DMS 273 treated with DMSO at 0.1 percent for 48 hours (cell line): ENCODE results near the gene CDH23.

ENCODE experiments used
- DNase-seq: peaks from one replicate; lab custom pipeline; 2025; lab: John Stamatoyannopoulos, UW

CDH23 gene

DNA sequence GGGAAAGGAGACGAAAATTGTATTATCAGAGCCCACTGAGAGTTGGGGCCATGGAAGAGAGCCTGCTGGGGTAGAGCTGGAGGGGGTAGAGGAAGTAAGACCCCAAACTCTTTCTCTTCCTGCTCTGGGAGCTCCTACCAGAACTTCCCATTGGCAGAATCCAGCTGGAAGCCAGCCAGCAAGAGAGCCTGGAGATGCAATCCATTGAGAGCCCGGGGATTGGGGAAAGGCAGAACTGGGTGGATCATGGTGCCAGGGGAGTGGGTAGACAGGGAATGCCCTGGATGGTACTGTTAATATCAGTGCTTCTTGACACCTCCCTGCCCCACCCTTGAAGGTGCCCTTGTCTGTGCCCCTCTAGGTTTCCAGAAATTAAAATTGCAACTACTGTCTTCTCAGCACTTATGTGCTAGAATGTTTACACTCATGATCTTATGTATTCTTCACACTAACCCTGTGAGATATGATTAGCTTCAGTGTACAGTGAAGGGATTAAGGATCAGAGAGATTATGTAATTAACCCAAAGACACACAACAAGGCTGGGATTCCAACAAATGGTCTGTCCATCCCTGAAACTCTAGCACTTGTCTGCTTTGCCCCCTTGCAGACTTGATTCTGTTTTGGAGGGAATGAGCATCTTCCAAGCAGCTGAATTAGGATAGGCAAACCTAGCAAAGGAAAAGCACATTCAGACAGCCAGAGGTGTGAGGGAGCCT lies 168.7 kb downstream of the CDH23 start:
- no peak for DNase-seq

DNA sequence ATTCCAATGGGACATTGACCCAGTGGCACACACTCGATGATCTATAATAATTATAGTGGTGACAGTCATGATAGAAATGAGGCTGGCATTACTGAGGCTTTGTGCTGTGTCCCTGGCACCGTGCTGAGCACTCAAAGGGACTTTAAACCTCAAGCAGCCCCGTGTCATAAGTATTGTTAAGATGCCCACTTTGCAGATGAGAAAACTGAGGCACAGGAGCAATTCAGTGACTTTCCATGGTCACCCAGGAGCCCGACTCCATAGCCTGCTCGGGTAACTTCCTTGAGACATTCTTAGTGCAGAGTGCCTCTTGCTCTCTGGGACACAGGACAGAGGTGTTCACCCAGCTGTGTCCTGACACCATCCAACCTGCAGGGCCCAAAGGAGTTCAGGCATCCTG lies 170.3 kb downstream of the CDH23 start:
- no peak for DNase-seq

DNA sequence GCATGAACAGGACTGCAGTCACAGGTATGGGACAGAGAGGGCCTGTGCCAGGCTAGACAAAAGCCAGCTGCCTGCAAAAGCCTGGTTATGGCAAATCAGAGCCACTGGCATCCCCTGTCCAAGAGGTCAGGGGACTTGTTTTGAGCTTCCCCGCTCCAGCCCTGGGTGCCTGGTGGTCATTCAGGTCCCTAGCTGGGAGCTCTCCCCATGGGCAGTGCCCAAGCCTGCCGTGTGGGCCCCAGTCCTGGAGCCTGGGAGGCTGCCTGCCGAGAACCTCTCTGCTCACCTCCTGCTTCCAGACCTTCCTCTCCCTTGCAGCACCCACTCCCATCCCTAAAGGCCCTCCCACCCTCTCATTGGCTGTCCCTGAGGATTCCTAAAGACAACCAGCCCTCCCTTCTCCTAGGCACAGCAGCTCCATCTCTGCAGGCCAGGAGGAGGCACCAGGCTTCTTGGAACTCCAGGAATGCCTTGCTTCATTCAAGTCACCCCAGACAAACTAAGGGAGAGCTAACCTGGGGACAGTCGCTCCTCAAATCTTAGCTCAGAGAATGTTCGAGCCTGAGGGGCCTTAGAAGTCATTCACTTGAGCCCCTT lies 172.3 kb downstream of the CDH23 start:
- DNase-seq, result no peak

DNA sequence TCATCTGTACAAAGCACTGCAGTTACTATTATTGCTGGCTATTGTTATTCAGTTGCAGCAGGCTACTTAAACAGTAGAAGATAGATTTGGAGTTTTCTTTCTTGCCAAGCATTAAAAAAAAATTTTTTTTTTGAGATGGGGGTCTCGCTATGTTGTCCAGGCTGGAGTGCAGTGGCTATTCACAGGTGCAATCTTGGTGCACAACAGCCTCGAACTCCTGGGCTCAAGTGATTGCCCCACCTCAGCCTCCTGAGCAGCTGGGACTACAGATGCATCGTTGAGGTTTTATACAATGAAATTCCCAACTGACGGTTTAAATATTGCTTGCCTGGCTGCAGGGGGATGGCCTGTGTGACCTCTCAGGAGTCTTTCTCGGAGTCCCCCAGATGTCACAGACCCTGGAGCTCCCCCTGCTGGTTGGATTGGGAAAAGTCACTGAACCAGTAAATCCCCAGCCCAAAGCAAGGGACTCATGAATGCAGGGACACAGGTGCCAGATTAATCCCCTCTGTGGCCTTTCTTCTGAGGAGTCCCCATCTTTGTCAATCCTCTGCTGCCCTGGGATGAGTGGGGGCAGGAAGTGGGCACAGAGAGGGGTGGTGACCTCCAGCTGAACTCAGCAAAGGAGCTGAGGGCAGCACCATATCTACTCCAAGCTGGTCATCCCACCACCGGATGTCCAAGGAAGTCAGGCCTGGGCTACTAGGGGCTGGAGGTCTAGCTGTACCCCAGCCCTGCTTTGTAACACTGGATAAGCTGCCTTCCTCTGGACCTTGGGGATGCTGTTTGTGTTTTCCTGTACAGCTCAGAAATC lies 173.3 kb downstream of the CDH23 start:
- DNase-seq, result no peak

DNA sequence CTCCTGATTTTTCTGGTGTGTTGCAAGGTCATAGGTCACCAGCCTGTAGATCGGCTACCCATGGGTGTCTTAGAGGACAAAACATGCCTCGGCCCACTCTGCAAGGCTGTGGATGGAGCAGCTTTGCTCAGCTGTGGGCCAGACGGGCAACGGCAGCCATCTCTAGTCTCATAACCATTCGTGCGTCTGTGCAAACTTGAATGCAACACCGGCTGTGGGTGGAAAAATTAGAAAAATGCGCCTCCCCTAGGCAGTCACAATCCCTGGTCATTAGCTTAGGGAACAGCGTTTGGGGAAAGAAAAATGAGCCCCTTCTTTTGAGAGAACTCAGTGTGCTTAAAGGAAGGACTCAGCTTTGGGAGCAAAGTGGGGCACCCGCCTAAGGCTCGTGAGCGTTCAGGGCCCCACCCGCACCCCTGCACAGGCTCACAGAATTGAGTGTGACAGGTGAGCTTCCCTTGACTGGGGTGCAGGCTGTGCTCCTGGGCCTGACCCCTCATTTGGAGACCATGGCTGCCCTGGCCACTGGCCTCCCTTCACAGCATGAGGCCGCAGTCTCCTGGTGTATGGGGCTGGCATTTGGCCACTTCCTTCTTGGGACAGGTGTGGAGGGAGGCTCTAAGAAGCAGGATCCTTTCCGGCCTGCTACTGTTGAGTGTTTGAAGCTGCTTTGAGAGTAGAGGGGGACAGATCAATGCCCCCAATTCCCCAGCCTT lies 174.9 kb downstream of the CDH23 start:
- no peak for DNase-seq

DNA sequence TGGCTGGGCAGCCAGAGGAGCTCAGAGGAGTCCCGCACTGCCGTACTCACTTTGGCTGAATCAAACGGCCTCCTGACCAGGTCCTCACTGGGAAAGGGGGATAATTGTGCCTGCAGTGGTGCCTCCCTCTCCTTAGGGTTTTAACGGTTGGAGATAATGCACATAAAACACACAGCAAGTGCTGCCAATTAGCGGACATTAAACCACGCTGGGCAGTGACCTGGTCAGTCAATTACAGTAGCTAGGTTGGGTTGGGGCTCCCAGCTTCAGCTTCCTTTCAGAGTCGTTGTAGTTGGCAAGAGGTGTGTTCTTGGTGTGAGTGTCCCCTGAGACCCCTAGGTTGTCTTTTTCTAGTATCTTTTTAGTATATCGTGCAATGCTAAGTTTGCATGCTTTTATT lies 176.2 kb downstream of the CDH23 start:
- DNase-seq, result no peak

DNA sequence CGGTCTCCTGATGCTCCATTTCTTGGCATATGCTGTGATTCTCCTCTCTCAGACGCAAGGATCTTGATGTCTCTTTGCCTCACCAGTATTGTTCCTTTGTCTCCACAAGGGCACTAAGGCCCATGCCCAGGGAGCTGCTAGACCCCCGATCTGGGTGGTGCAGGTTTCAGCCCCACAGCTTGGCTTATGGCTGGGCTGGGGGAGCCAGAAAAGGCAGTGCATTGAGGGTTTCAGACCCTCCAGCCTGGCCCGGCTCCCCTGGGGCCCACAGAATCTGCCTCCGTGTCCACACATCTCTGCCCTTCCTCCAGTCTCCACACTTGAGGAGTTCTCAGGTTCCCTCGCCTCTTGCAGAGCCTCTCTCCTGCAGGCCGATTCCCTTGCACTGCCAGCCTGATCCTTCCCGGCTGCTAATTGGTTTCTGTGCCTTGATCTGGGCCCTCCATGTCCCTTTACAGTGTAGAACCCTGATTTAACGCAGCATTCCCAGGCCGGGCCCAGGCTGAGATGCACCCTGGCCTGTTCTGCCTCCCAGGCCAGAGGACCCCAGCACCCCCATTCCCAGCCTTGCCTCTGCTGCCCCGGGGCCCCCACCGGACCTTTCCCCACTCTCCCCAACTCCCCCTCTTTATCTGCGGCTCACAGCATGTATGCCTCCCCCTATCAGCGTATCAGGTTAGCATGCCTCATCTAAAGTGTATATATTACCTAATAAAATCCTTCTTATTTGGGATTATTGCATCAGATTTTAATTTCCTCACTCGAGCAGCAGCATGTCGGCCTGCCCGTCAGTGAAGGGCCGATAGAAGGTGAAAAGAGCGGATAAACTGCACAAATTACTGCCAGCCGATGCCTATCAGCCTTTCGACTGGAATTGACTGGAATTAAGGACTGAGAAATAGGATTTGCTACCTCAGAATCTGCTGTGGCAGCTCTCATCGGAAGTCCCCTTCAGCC lies 177.1 kb downstream of the CDH23 start:
- DNase-seq, result no peak

DNA sequence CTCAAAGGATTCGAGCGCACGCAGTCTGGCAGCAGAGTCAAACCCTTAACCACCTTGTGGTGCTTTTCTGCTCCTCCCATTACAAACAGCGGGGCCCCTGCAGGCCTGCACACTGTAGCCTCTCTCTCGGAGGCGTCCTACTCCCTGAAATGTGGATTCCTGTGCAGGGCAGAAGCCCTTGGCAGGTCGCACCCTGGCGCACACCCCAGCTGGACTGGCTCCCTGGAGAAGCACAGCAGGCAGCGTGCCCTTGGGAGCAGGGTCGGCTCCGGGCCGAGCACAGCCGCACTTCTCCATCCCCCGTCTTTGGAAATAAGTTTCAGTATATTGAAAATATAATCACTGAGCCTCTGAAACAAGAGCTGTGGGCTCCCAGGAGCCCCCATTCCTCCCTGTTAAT lies 178.7 kb downstream of the CDH23 start:
- DNase-seq, result no peak

DNA sequence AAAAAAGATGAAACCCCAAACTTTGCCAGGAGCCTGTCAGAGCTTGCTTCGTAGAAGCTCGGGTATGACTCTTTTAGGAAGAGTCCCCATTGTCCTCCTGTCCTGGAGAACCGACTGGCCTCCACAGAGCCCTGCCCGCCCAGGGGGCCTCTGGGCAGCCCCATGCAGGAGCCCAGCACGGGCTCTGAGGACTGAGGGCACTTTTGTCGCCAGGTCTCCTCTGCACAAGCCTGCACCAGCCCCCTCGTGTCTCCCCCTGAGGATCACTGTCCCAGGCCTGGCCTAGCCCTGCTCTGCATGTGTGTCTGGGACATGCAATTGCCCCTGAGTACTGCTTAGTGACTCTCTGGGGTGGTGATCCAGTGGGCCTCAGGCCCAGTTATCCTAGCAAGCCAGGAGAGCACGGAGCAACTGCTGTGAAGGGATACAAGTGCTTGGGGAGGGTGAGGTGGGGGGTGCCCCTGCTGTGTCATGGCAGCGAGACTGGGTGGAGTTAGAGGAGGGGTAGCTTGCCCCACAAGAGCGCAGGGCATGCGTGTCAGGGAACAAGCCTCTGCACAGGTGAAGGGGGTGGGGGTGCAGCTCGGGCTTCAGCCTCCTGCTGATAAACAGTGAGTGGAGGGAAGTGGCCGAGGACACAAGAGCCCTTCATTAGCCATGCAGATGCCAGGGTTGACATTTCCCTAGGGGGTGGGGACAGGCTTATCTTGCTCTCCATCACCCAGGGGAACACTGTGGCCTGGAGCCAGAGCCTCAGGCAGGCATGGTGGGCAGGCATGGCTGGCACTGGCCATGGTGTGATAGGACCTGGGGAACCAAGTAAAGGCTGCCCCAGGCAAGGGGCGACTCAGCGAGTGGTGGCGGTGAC lies 179.4 kb downstream of the CDH23 start:
- DNase-seq, result no peak

DNA sequence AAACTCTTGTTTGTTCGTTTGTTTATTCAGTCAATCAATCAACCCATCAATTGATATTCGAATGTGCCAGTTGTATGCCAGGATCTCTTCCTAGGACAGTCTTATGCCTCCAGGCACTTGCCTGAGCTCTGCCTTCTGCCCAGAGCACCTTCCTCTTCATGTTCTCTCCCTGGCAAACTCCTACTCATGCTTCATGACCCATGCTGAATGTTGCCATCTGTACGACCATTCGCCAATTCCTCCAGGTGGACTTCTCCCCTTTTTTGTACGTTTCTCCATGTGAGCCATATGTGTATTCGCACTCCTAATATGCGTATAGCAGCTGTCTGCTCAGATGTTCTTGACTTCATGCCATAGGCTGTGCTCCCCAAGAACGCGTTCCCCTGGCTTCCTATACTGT lies 180.1 kb downstream of the CDH23 start:
- DNase-seq, result no peak

DNA sequence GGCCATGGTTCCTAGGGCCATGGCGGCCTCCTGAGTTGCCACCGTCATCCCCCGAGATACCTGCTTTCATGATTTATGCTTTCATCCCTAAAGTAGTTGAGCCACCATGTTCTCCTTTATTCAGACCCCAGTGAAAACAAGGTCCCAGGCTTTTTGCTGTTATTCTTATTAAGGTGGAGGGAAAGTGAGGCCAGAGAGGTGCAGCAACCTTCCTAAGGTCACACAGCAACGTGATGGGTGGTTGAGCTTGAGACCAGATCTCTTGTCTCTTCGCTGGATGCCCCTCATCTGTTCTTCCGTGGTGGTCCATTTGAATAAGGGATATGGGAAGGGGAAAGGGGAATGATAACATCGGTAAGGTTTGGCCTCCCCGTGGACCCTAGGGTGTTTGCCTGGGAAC lies 180.6 kb downstream of the CDH23 start:
- DNase-seq, result no peak

DNA sequence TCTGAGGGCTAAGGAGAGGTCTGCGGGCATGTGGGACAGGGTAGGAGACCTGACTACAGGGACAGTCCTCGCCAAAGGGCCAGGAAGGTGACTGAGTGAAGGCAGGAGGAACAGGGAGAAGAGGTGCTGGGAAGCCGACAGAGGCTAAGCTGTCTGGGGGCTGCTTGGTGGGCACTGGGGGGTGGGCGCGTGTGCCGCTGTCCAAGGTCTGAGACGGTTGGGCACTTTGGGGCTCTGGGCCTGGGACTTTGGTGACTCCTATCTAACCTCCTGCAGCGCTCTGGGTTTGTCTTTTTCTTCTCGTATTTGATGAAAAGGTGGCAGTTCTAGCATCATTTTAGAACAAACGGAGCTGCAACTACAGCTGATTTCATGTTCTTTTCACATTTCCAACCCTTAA lies 181.3 kb downstream of the CDH23 start:
- no peak for DNase-seq

DNA sequence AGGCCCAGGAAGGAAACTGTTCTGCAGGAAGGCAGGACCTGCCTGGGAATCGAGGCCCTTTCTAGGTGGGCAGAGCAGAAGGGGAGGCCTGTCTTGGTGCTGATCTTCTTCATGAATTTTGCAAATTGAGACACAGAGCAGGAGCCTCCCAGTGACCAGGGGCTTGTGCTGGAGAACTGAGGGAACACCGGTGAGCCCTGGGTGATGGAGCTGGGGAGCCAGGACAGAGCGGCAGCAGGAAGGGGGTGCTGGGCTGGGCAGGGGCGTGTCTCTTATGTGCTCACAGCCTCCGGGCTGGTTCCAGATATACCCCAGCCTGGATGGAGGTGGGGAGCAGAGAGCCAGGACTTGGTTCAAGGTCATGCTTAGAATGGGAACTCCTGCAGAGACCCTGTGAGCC lies 182.9 kb downstream of the CDH23 start:
- no peak for DNase-seq

DNA sequence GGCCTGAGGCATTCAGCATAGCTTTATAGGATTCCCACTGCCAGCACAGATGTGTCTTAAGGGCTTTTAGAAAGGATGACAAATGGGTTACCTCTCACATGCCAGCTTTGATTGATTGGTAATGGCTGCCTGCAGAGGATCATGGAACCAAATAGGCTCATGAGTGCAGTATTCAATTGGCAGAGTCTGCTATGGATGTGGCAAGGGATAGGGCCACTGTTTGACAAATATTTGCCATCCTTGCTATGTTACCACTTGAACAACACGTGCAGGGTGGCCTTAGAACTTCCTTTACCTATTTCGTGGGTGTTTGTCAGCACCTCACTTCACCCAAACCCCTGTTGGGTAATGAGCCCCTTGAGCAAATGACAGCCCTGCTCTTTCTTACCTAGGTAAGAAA lies 183.7 kb downstream of the CDH23 start:
- no peak for DNase-seq

DNA sequence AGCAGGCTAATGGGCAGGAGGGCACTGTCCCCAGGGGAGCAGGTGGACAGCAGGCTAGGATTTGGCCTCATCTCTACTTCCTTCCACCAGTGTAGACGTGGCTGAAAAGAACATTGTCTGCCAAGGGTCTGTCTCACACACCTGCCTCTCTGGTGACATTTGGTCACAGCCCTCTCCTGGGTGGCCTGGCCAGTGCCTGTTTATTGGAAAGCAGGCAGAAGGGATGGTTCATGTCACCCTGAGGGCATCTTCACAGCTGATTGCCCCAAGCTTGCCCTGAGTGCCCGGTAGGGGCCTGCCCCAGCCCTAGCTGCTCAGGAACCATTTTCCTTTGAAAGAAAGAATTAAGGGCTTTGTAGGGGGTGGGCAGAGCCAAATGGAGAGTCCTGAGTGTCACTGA lies 184.2 kb downstream of the CDH23 start:
- DNase-seq, result no peak

DNA sequence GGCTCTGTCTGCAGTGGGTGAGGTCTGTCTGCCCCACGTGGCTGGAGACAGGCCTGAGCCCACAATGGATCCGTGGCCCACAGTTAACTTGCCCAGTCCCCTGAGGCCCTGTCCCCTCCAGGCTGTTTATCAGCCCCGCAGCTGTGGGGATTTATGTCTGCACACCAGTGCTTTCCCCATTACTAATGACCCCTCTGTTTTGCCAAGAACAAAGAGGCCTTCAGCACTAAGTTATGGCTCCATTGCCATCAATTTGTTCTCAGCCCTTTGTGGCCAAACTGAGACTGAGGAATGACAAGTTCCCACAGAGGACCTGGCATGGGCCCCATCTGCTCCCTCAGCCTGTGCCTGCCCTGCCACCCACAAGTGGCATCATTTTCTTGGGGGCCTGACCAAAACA lies 184.7 kb downstream of the CDH23 start:
- DNase-seq, result no peak

DNA sequence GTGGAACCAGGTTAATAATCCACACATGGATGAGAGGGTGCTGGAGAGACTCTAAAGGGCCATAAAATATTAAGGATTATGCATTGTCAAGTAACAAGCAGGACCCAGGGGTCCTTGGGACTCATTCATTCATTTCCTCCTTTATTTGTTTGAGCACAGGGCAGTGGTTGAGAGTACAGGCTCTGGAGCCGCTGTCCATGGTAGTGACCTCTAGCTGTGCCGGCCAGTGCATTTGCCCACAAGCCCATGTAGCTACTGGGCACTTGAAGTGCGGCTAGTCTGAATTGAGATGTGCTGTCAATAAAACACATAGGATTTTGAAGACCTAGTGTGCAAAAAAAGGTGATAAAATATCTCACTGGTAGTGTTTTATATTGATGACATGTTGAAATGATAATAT lies 185.3 kb downstream of the CDH23 start:
- DNase-seq, result no peak

DNA sequence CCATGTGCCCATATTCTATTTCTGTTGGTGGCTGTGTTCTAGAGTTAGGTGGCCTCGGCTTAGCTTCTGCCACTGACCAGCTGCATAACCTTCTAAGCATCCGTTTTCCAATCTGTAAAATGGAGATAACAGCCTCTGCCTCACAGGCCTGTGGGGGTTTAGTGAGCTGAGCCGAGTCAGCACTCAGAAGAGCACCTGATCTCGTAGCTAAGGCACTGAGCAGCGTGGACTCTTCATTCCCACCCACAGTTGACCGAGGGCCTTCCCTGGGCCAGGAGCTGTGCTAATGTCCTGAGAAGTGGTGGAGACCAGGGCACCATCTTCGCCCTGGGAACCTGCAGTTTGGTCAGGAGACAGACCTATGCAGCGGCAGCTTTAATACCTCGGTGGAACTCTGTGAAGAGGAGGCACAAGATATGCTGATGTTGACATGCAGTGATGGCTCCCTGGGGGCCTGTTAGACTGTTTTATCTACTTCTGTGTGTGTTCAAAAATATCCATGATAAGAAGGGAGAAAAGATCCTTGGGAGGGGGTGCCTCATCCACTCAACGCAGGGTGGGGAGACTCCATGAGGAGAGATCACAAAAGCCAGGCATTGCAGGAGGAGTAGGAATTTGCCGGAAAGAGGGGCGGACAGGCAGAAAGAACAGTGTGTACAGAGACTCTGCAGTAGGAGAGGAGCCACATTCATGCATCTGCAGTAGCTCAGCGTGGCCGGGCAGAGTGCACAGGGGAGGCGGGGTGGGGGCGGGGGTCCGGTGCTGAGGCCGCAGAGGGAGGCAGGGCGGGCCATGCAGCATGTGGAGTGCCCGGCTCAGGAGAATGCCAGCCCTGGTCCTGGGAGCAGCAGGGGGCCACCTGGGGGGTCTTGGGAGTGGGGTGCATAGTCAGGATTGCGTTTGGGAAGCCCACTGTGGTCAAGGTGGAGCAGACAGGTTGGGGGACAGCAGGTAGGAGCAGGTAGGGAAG lies 186.1 kb downstream of the CDH23 start:
- no peak for DNase-seq

DNA sequence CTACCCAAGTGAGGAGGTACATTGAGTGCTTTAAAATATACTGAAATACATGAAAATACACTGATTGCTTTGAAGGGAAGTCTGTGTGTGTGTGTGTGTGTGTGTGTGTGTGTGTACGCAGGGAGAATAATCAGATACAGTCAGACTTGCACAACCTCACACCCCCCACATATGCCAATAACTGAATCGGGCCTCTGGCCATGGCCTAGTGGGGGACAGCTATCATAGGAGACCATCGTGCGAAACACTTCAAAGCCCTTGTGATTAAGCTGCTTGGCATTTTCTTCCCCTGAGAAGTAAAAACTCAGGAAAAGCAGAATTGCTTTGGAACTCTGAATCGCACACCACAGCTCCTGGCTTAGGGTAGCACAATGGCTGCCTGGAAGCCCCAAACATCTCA lies 187.7 kb downstream of the CDH23 start:
- no peak for DNase-seq
